H9 (cell line): Measurements from ENCODE around the gene ARFGEF3. TPM values are rescaled to one million over a fixed set of nuclear protein-coding genes. Genes with fewer than 3 reads are reported as not detected.

ENCODE experiments used
- DNase-seq: peaks from one replicate; pipeline ENCODE4 v3.0.0-alpha.2; 2017
- H2AFZ ChIP-seq: one replicate; pipeline ENCODE4 v1.6.1; 2013; ENCODE audit warnings: mild to moderate bottlenecking, low read length, control low read depth, moderate library complexity
- H2AK5ac ChIP-seq: 2 replicates; pipeline ENCODE4 v1.6.1; 2013; ENCODE audit warnings: low read length, control low read depth, mixed read lengths; ENCODE audit not compliant: insufficient read length
- H2BK120ac ChIP-seq: one replicate; pipeline ENCODE4 v1.6.1; 2013; ENCODE audit warnings: low read depth, mild to moderate bottlenecking, low read length, control low read depth, inconsistent platforms; ENCODE audit not compliant: poor library complexity, severe bottlenecking
- H2BK12ac ChIP-seq: 2 replicates; pipeline ENCODE4 v1.6.1; 2013; ENCODE audit warnings: low read length, control low read depth, mixed read lengths, low read depth; ENCODE audit not compliant: insufficient read length
- H2BK15ac ChIP-seq: 2 replicates; pipeline ENCODE4 v1.6.1; 2013; ENCODE audit warnings: low read depth, low read length, control low read depth
- H2BK20ac ChIP-seq: one replicate; pipeline ENCODE4 v1.6.1; 2013; ENCODE audit warnings: low read depth, mild to moderate bottlenecking, low read length, control low read depth, inconsistent platforms; ENCODE audit not compliant: poor library complexity, severe bottlenecking
- H2BK5ac ChIP-seq: 2 replicates; pipeline ENCODE4 v1.6.1; 2013; ENCODE audit warnings: low read length, control low read depth, mixed read lengths; ENCODE audit not compliant: insufficient read length
- H3K14ac ChIP-seq: 2 replicates; pipeline ENCODE4 v1.6.1; 2013; ENCODE audit warnings: low read length, control low read depth; ENCODE audit not compliant: insufficient read depth
- H3K18ac ChIP-seq: 2 replicates; pipeline ENCODE4 v1.6.1; 2013; ENCODE audit warnings: low read depth, mild to moderate bottlenecking, mixed read lengths, low read length, control low read depth; ENCODE audit not compliant: insufficient read length
- H3K23ac ChIP-seq: 2 replicates; pipeline ENCODE4 v1.6.1; 2013; ENCODE audit warnings: low read length, control low read depth, mixed read lengths, low read depth; ENCODE audit not compliant: insufficient read length
- H3K23me2 ChIP-seq: 2 replicates; pipeline ENCODE4 v1.6.1; 2013; ENCODE audit warnings: low read depth, mild to moderate bottlenecking, mixed read lengths, low read length, control low read depth; ENCODE audit not compliant: insufficient read length, poor library complexity, severe bottlenecking
- H3K27ac ChIP-seq: 2 replicates; pipeline ENCODE4 v1.5.1; 2013; ENCODE audit warnings: low read length, control low read depth, mixed read lengths, low read depth; ENCODE audit not compliant: insufficient read length
- H3K27me3 ChIP-seq: 2 replicates; pipeline ENCODE4 v1.6.1; 2013; ENCODE audit warnings: low read length, control low read depth, inconsistent platforms; ENCODE audit not compliant: insufficient read depth
- H3K4ac ChIP-seq: 2 replicates; pipeline ENCODE4 v1.6.1; 2013; ENCODE audit warnings: low read depth, mild to moderate bottlenecking, control low read depth, inconsistent platforms, low read length, moderate library complexity
- H3K4me1 ChIP-seq: 2 replicates; pipeline ENCODE4 v1.6.1; 2013; ENCODE audit warnings: low read length, control low read depth, inconsistent platforms; ENCODE audit not compliant: insufficient read depth
- H3K4me2 ChIP-seq: 2 replicates; pipeline ENCODE4 v1.6.1; 2013; ENCODE audit warnings: low read length, control low read depth, mixed read lengths; ENCODE audit not compliant: insufficient read length, insufficient read depth
- H3K56ac ChIP-seq: 2 replicates; pipeline ENCODE4 v1.6.1; 2013; ENCODE audit warnings: low read depth, mild to moderate bottlenecking, mixed read lengths, low read length, control low read depth; ENCODE audit not compliant: insufficient read length
- H3K79me1 ChIP-seq: 2 replicates; pipeline ENCODE4 v1.6.1; 2013; ENCODE audit warnings: low read depth, mild to moderate bottlenecking, moderate library complexity, low read length, control low read depth, inconsistent platforms; ENCODE audit not compliant: insufficient read depth, poor library complexity, severe bottlenecking
- H3K79me2 ChIP-seq: 2 replicates; pipeline ENCODE4 v1.6.1; 2013; ENCODE audit warnings: low read length, control low read depth, inconsistent platforms; ENCODE audit not compliant: insufficient read depth
- H3K9ac ChIP-seq: 2 replicates; pipeline ENCODE4 v1.6.1; 2013; ENCODE audit warnings: low read length, control low read depth, mixed read lengths; ENCODE audit not compliant: insufficient read length; ENCODE audit errors: extremely low read depth
- H3K9me3 ChIP-seq: one replicate; pipeline ENCODE4 v1.6.1; 2013; ENCODE audit warnings: low read depth, low read length, inconsistent platforms; ENCODE audit not compliant: control insufficient read depth
- H3T11ph ChIP-seq: one replicate; pipeline ENCODE4 v1.6.1; 2013; ENCODE audit warnings: mild to moderate bottlenecking, low read length, control low read depth, inconsistent platforms
- H4K20me1 ChIP-seq: one replicate; pipeline ENCODE4 v1.6.1; 2013; ENCODE audit not compliant: control insufficient read depth, insufficient read length, insufficient read depth
- H4K5ac ChIP-seq: 2 replicates; pipeline ENCODE4 v1.6.1; 2013; ENCODE audit warnings: low read depth, mild to moderate bottlenecking, mixed read lengths, low read length, control low read depth; ENCODE audit not compliant: insufficient read length
- H4K8ac ChIP-seq: replicated peaks from 2 replicates; pipeline ENCODE4 v1.6.1; 2013; ENCODE audit warnings: low read length, control low read depth, mixed read lengths, low read depth; ENCODE audit not compliant: insufficient read length
- H4K91ac ChIP-seq: 2 replicates; pipeline ENCODE4 v1.6.1; 2013; ENCODE audit warnings: low read depth, mild to moderate bottlenecking, moderate library complexity, mixed read lengths, low read length, control low read depth; ENCODE audit not compliant: insufficient read length
- H3K27ac Mint-ChIP-seq, 3 experiments: 2 replicates in 2 of 3; 3 replicates in 1 of 3; pipeline ENCODE4 v1.8.0; 2020 to 2021; ENCODE audit warnings: mixed read lengths in 3 of 3, mild to moderate bottlenecking in 1 of 3, moderate library complexity in 1 of 3
- H3K27me3 Mint-ChIP-seq: 2 replicates; pipeline ENCODE4 v1.8.0; 2021; ENCODE audit warnings: low read depth, mild to moderate bottlenecking, moderate library complexity, mixed read lengths
- H3K36me3 Mint-ChIP-seq, 3 experiments: 2 replicates in 2 of 3; 3 replicates in 1 of 3; pipeline ENCODE4 v1.8.0; 2020 to 2021; ENCODE audit warnings: low read depth in 3 of 3, mixed read lengths in 3 of 3; ENCODE audit not compliant: insufficient read depth in 1 of 3
- H3K4me1 Mint-ChIP-seq, 2 experiments: 2 replicates each; pipeline ENCODE4 v1.8.0; 2020; ENCODE audit warnings: mixed read lengths in 2 of 2
- H3K4me3 Mint-ChIP-seq, 2 experiments: 2 replicates in 1 of 2; 3 replicates in 1 of 2; pipeline ENCODE4 v1.8.0; 2020 to 2021; ENCODE audit warnings: mild to moderate bottlenecking in 2 of 2, mixed read lengths in 2 of 2, moderate library complexity in 1 of 2
- H3K9me3 Mint-ChIP-seq, 2 experiments: 2 replicates in 1 of 2; 3 replicates in 1 of 2; pipeline ENCODE4 v1.8.0; 2020; ENCODE audit warnings: mild to moderate bottlenecking in 2 of 2, mixed read lengths in 2 of 2, moderate library complexity in 1 of 2
- WGBS: extraction: QIAGEN DNeasy Blood & Tissue Kit; methylation state at CpG from one replicate; pipeline ENCODE4 v1.1.7; 2013; ENCODE audit warnings: missing lambda C conversion rate, low lambda C conversion rate, mixed read lengths; ENCODE audit not compliant: insufficient read length; ENCODE audit errors: extremely low coverage; 5-methylcytosine and 5-hydroxymethylcytosine counted together
- total RNA-seq: library from RNA; stranded (reverse); gene quantifications from 2 replicates; pipeline ENCODE4 v1.2.1, GENCODE V29; 2021
- TF ChIP-seq, protein P1 (sequence below): fragments of 200-600 bp; sonication (generic); conservative IDR thresholded peaks from 3 replicates; pipeline ENCODE4 v1.8.0; 2021; ENCODE audit warnings: antibody characterized with exemption, mild to moderate bottlenecking

ARFGEF3 gene
- total RNA-seq, 1 experiment from 2014 or later: 13.7 TPM

DNA sequence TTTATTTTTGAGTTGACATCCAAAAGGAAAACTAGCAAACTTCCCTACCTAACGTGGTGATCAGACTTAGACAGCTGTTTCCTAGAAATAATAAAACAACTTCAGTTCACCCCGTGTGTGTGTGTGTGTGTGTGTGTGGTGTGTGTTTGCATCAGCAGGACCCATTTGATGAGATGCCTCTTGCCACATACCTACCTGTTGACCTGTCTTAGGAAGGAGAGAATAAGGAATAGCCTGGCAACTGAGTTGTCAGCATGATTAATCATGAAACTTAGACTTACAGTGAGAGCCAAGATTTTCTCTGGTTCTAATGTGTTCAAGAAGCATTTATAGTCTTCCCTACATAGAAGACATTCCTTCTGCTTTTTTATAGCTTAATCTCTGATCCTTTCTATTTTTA, 72.6 kb downstream of the ARFGEF3 start:
- Histone ChIP-seq H3K4ac (no peak overlapping the region), H3K18ac (no peak overlapping the region), H4K91ac (no peak overlapping the region), H2BK120ac (no peak overlapping the region), H3K23me2 (no peaks in the 10 kb centered on the region), H3K27me3 (no peaks in the 10 kb centered on the region; the same call in 1 of the 2 replicates), H2BK15ac (no peak overlapping the region), H4K5ac (no peak overlapping the region), H3K79me1 (no peaks in the 10 kb centered on the region), H2BK5ac (no peak overlapping the region), H2BK12ac (no peak overlapping the region), H4K20me1 (no peaks in the 10 kb centered on the region), H3K23ac (no peak overlapping the region), H4K8ac (no peak overlapping the region), H3K79me2 (no peaks in the 10 kb centered on the region), H2BK20ac (no peak overlapping the region), H3K27ac (no peak overlapping the region), H3K9ac (no peak overlapping the region), H3K9me3 (no peaks in the 10 kb centered on the region), H3K56ac (no peak overlapping the region), H3K14ac (no peak overlapping the region), H3K4me2 (no peak overlapping the region), H3T11ph (no peak overlapping the region), H2AFZ (no peak overlapping the region), H3K4me1 (peaks cover 5% of the 10 kb centered on the region; the same call in 1 of the 2 replicates), H2AK5ac (no peak overlapping the region)
- no CpG with 5 or more reads among the region's 2 CpGs for WGBS
- no peak for DNase-seq
- TF ChIP-seq, protein P1, sequence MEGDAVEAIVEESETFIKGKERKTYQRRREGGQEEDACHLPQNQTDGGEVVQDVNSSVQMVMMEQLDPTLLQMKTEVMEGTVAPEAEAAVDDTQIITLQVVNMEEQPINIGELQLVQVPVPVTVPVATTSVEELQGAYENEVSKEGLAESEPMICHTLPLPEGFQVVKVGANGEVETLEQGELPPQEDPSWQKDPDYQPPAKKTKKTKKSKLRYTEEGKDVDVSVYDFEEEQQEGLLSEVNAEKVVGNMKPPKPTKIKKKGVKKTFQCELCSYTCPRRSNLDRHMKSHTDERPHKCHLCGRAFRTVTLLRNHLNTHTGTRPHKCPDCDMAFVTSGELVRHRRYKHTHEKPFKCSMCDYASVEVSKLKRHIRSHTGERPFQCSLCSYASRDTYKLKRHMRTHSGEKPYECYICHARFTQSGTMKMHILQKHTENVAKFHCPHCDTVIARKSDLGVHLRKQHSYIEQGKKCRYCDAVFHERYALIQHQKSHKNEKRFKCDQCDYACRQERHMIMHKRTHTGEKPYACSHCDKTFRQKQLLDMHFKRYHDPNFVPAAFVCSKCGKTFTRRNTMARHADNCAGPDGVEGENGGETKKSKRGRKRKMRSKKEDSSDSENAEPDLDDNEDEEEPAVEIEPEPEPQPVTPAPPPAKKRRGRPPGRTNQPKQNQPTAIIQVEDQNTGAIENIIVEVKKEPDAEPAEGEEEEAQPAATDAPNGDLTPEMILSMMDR: no peak
- no peaks in the 10 kb centered on the region for H3K36me3 Mint-ChIP-seq
- no peaks in the 10 kb centered on the region for H3K27me3 Mint-ChIP-seq
- H3K4me3 Mint-ChIP-seq: no peak overlapping the region
- H3K4me1 Mint-ChIP-seq: peaks cover 9 to 13% of the 10 kb centered on the region in 2 experiments; a peak in 3 of 4 replicates
- H3K27ac Mint-ChIP-seq: no peak overlapping the region
- H3K9me3 Mint-ChIP-seq: no peaks in the 10 kb centered on the region
